K562 (cell line): Measurements from ENCODE around the gene PALM3. TPM values are rescaled to one million over a fixed set of nuclear protein-coding genes. Genes with fewer than 3 reads are reported as not detected.

Experiments
- CBX1 ChIP-seq: sonication (generic); IDR thresholded peaks from 2 replicates; pipeline ENCODE4 v1.6.1; 2016; ENCODE audit warnings: antibody characterized with exemption, low read depth, mild to moderate bottlenecking
- CTCFL ChIP-seq: IDR thresholded peaks from 2 replicates; pipeline ENCODE4 v1.6.1; 2011; ENCODE audit warnings: borderline replicate concordance, low read depth, mild to moderate bottlenecking, moderate library complexity, low read length; ENCODE audit not compliant: insufficient read depth, poor library complexity, severe bottlenecking
- DEAF1 ChIP-seq: fragments of 450-650 bp; formaldehyde crosslinking; IDR thresholded peaks from 2 replicates; pipeline ENCODE4 v1.4.0; 2020; ENCODE audit warnings: mild to moderate bottlenecking, moderate library complexity
- ELK1 ChIP-seq: sonication (generic); formaldehyde crosslinking; IDR thresholded peaks from 2 replicates; pipeline ENCODE4 v1.8.1; 2022; ENCODE audit warnings: missing genetic modification reagents
- ETV6 ChIP-seq, 3 experiments: fragments of 150-350 bp in 1 of 3; sonication (generic) in 1 of 3; formaldehyde crosslinking in 1 of 3; IDR thresholded peaks; 2 replicates each; pipeline versions ENCODE4 v1.6.1 to v1.8.0; 2014 to 2022; ENCODE audit warnings: borderline replicate concordance in 2 of 3, low read depth in 2 of 3, antibody characterized with exemption in 1 of 3, low read length in 1 of 3, mild to moderate bottlenecking in 1 of 3, missing genetic modification reagents in 1 of 3
- EWSR1 ChIP-seq: fragments of 450-650 bp; IDR thresholded peaks from 2 replicates; pipeline ENCODE4 v1.6.1; 2018; ENCODE audit warnings: borderline replicate concordance, mild to moderate bottlenecking, low read depth, moderate library complexity; ENCODE audit not compliant: partially characterized antibody
- GTF2F1 ChIP-seq: IDR thresholded peaks from 2 replicates; pipeline ENCODE4 v1.6.1; 2011; ENCODE audit warnings: low read depth, low read length, improper control_type of control experiment
- HEY1 ChIP-seq: fragments of 250-450 bp; sonication (Bioruptor Pico); IDR thresholded peaks from 2 replicates; pipeline ENCODE4 v1.5.0; 2020; ENCODE audit warnings: mild to moderate bottlenecking, moderate library complexity, borderline replicate concordance
- NFE2 ChIP-seq: IDR thresholded peaks from 2 replicates; pipeline ENCODE4 v1.6.1; 2014; ENCODE audit warnings: antibody characterized with exemption, low read depth
- NFRKB ChIP-seq: fragments of 450-650 bp; IDR thresholded peaks from 2 replicates; pipeline ENCODE4 v1.6.1; 2016; ENCODE audit warnings: low read depth
- TBL1XR1 ChIP-seq, 2 experiments: IDR thresholded peaks; 2 replicates each; pipeline ENCODE4 v1.6.1; 2012; ENCODE audit warnings: improper control_type of control experiment in 2 of 2, low read length in 2 of 2, mild to moderate bottlenecking in 1 of 2
- ZC3H4 ChIP-seq: sonication (generic); formaldehyde crosslinking; IDR thresholded peaks from 2 replicates; pipeline ENCODE4 v1.9.0; 2021; ENCODE audit warnings: missing genetic modification reagents, borderline replicate concordance
- ZNF696 ChIP-seq: fragments of 250-450 bp; sonication (Bioruptor Pico); conservative IDR thresholded peaks from 2 replicates; pipeline ENCODE4 v1.4.0; 2020; ENCODE audit warnings: mild to moderate bottlenecking, moderate library complexity
- polyA plus RNA-seq, 8 experiments: library from polyadenylated mRNA; depleted of rRNA in 4 of 8; stranded (reverse) in 5 of 8; unstranded in 3 of 8; fragments of >200 nt; fragmentation: Nextera tagmentation in 2 of 8; fragmentation: Illumina TruSeq in 1 of 8; extraction: Ambion mirVana in 2 of 8; extraction: Trizol in 1 of 8; gene quantifications; 2 replicates each; pipeline versions ENCODE4 v1.2.1 to v1.2.3, GENCODE V29; 2011 to 2014; ENCODE audit warnings: inconsistent platforms in 1 of 8, missing spikeins in 1 of 8
- total RNA-seq, 7 experiments: library from RNA; depleted of rRNA in 6 of 7; stranded (reverse); fragments of >200 nt in 6 of 7; fragmentation: Illumina TruSeq in 2 of 7; extraction: Trizol in 2 of 7; gene quantifications; 2 replicates each; pipeline versions ENCODE4 v1.2.1 to v1.2.3, GENCODE V29; 2011 to 2021; ENCODE audit warnings: low replicate concordance in 1 of 7

Gene PALM3
- total and polyA plus RNA-seq, 9 of the 15 experiments (the other 6 are each of a cell fraction or from before 2014, with no cell fraction given) = 0.07 to 9.3 (median 3.3) TPM

- no peak for TF ChIP-seq ZNF696
- no peak for TF ChIP-seq HEY1
- peak in 1 of 2 experiments; percentile 47; a peak in 1 of 4 replicates for TF ChIP-seq TBL1XR1 (IDR thresholded peaks at IDR 0.05; ENCODE audit: low read length in 2 of 2)
- TF ChIP-seq ELK1 (CRISPR knock-in tag) = no peak
- no peak for TF ChIP-seq GTF2F1
- no peak for TF ChIP-seq EWSR1
- no peak for TF ChIP-seq CBX1
- no peak for TF ChIP-seq CTCFL
- no peak for TF ChIP-seq DEAF1 (CRISPR knock-in tag)
- no peak for TF ChIP-seq ETV6 (IDR thresholded peaks at IDR 0.05; ENCODE audit: borderline replicate concordance in 1 of 2, low read depth in 2 of 2, low read length in 1 of 2)
- no peak for TF ChIP-seq ETV6 (CRISPR knock-in tag; IDR thresholded peaks at IDR 0.05; ENCODE audit: borderline replicate concordance)
- TF ChIP-seq NFRKB = no peak
- no peak for TF ChIP-seq NFE2
- TF ChIP-seq ZC3H4 (CRISPR knock-in tag) = no peak
These were observed 38.3 kb downstream of the PALM3 start (continued) for GRCh38 chr19:14023404-14024235.
